GM12878 (cell line): ENCODE measurements around the gene SLC45A3.

Experiments
- BHLHE40 ChIP-seq, 2 experiments: fragments of 450-650 bp in 1 of 2; IDR thresholded peaks; 2 replicates each; pipeline ENCODE4 v1.6.1; 2011 to 2017; ENCODE audit warnings: low read depth in 2 of 2, borderline replicate concordance in 1 of 2, improper control_type of control experiment in 1 of 2, low read length in 1 of 2, mild to moderate bottlenecking in 1 of 2
- CBX5 ChIP-seq: sonication (generic); IDR thresholded peaks from 2 replicates; pipeline ENCODE4 v1.6.1; 2016; ENCODE audit warnings: low read depth, moderate library complexity, mild to moderate bottlenecking, inconsistent platforms
- CEBPB ChIP-seq, 2 experiments: fragments of 150-350 bp in 1 of 2; IDR thresholded peaks; 2 replicates each; pipeline ENCODE4 v1.6.1; 2012 to 2014; ENCODE audit warnings: low read depth in 2 of 2, low read length in 2 of 2, borderline replicate concordance in 1 of 2, inconsistent platforms in 1 of 2
- CHD2 ChIP-seq: IDR thresholded peaks from 2 replicates; pipeline ENCODE4 v1.6.1; 2011; ENCODE audit warnings: low read depth, low read length, improper control_type of control experiment, borderline replicate concordance
- CTCF ChIP-seq, 3 experiments: IDR thresholded peaks in 2 of 3; conservative IDR thresholded peaks in 1 of 3; 2 replicates each; pipeline ENCODE4 v1.5.1; 2011; ENCODE audit warnings: low read depth in 3 of 3, low read length in 3 of 3, mild to moderate bottlenecking in 3 of 3, control low read depth in 2 of 3, moderate library complexity in 2 of 3, inconsistent platforms in 1 of 3, mixed read lengths in 1 of 3; ENCODE audit not compliant: control insufficient read depth in 2 of 3, insufficient read depth in 1 of 3; ENCODE audit errors: extremely low read depth in 1 of 3
- MLLT1 ChIP-seq: fragments of 450-650 bp; IDR thresholded peaks from 2 replicates; pipeline ENCODE4 v1.6.1; 2016; ENCODE audit warnings: mild to moderate bottlenecking
- MYC ChIP-seq: IDR thresholded peaks from 2 replicates; pipeline ENCODE4 v1.6.1; 2011; ENCODE audit warnings: mild to moderate bottlenecking, low read length, moderate library complexity, inconsistent platforms; ENCODE audit not compliant: insufficient read depth, insufficient replicate concordance, insufficient read length, severe bottlenecking
- NFYA ChIP-seq: IDR thresholded peaks from 2 replicates; pipeline ENCODE4 v1.6.1; 2011; ENCODE audit warnings: low read depth, mild to moderate bottlenecking, low read length, improper control_type of control experiment, borderline replicate concordance
- POLR2A ChIP-seq: IDR thresholded peaks from 2 replicates; pipeline ENCODE4 v1.6.1; 2011; ENCODE audit warnings: low read depth, mild to moderate bottlenecking, low read length
- SMARCA5 ChIP-seq: fragments of 450-650 bp; IDR thresholded peaks from 2 replicates; pipeline ENCODE4 v1.6.1; 2017; ENCODE audit warnings: mild to moderate bottlenecking
- SRF ChIP-seq, 2 experiments: IDR thresholded peaks; 2 replicates each; pipeline ENCODE4 v1.6.1; 2011; ENCODE audit warnings: low read depth in 2 of 2, low read length in 2 of 2, mild to moderate bottlenecking in 1 of 2, moderate library complexity in 1 of 2
- TAF1 ChIP-seq: IDR thresholded peaks from 2 replicates; pipeline ENCODE4 v1.6.1; 2011; ENCODE audit warnings: mild to moderate bottlenecking, low read depth, low read length, borderline replicate concordance

- TF ChIP-seq NFYA (no peak), POLR2A (no peak), CHD2 (no peak), MLLT1 (no peak), MYC (no peak), CTCF (IDR thresholded peaks at IDR 0.05 in 2 of 3, conservative IDR thresholded peaks at IDR 0.05 in 1 of 3; ENCODE audit: control insufficient read depth in 2 of 3, extremely low read depth in 1 of 3, insufficient read depth in 1 of 3, low read depth in 3 of 3, low read length in 3 of 3) (no peak), SRF (IDR thresholded peaks at IDR 0.05; ENCODE audit: low read depth in 2 of 2, low read length in 2 of 2) (no peak), CEBPB (IDR thresholded peaks at IDR 0.05; ENCODE audit: borderline replicate concordance in 1 of 2, low read depth in 2 of 2, low read length in 2 of 2) (no peak), SMARCA5 (no peak), CBX5 (no peak), TAF1 (no peak), BHLHE40 (IDR thresholded peaks at IDR 0.05; ENCODE audit: borderline replicate concordance in 1 of 2, low read depth in 2 of 2, low read length in 1 of 2) (no peak)
These were observed 1.1 kb upstream of the SLC45A3 start for GRCh38 chr1:205681364-205681763.
